Measurements from ENCODE around the gene CHST4.

- TF ChIP-seq, protein P1, sequence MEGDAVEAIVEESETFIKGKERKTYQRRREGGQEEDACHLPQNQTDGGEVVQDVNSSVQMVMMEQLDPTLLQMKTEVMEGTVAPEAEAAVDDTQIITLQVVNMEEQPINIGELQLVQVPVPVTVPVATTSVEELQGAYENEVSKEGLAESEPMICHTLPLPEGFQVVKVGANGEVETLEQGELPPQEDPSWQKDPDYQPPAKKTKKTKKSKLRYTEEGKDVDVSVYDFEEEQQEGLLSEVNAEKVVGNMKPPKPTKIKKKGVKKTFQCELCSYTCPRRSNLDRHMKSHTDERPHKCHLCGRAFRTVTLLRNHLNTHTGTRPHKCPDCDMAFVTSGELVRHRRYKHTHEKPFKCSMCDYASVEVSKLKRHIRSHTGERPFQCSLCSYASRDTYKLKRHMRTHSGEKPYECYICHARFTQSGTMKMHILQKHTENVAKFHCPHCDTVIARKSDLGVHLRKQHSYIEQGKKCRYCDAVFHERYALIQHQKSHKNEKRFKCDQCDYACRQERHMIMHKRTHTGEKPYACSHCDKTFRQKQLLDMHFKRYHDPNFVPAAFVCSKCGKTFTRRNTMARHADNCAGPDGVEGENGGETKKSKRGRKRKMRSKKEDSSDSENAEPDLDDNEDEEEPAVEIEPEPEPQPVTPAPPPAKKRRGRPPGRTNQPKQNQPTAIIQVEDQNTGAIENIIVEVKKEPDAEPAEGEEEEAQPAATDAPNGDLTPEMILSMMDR (conservative IDR thresholded peaks at IDR 0.05), result no peak
- TF ChIP-seq ZFX (IDR thresholded peaks at IDR 0.05), result no peak
Observed at GRCh38 chr16:71498031-71498430, 28.2 kb upstream of the CHST4 start.

All from C4-2B (cell line).